CD4-positive, alpha-beta T cell treated with Interleukin-6 at 100 ng/mL for 8 hours (primary cell): ENCODE data around the gene SLC6A11.

Experiments
- DNase-seq: peaks from one replicate; pipeline ENCODE4 v3.0.0-alpha.2; 2020; ENCODE audit warnings: mixed read lengths, low spot score

Gene SLC6A11

GRCh38 chr3:10930666-10931040 lies 114.6 kb downstream of the SLC6A11 start:
- no peak for DNase-seq

- no peak for DNase-seq
Observed at GRCh38 chr3:10932596-10932995, 116.6 kb downstream of the SLC6A11 start.

- DNase-seq, result no peak
Observed at GRCh38 chr3:10933021-10933420, 117.0 kb downstream of the SLC6A11 start.

- DNase-seq, result no peak
Observed at GRCh38 chr3:10933470-10933804, 117.4 kb downstream of the SLC6A11 start.

GRCh38 chr3:10933805-10934481 lies 117.9 kb downstream of the SLC6A11 start:
- no peak for DNase-seq

GRCh38 chr3:10935028-10935427 lies 119.0 kb downstream of the SLC6A11 start:
- no peak for DNase-seq

- no peak for DNase-seq
Observed at GRCh38 chr3:10935846-10936631, 120.0 kb downstream of the SLC6A11 start.

GRCh38 chr3:10936686-10937085 lies 120.7 kb downstream of the SLC6A11 start:
- DNase-seq, result no peak

GRCh38 chr3:10937141-10937825 lies 121.3 kb downstream of the SLC6A11 start:
- no peak for DNase-seq

- no peak for DNase-seq
Observed at GRCh38 chr3:10939556-10939955, 123.5 kb downstream of the SLC6A11 start.

GRCh38 chr3:10940106-10940505 lies 124.1 kb downstream of the SLC6A11 start:
- DNase-seq, result no peak

GRCh38 chr3:10941972-10942371 lies 125.9 kb downstream of the SLC6A11 start:
- no peak for DNase-seq

GRCh38 chr3:10942690-10943205 lies 126.7 kb downstream of the SLC6A11 start:
- no peak for DNase-seq

GRCh38 chr3:10944866-10945265 lies 128.8 kb downstream of the SLC6A11 start:
- DNase-seq, result no peak

- DNase-seq, result no peak
Observed at GRCh38 chr3:10945683-10946287, 129.8 kb downstream of the SLC6A11 start.

- DNase-seq, result no peak
Observed at GRCh38 chr3:10946526-10946925, 130.5 kb downstream of the SLC6A11 start.

GRCh38 chr3:10948326-10948725 lies 132.3 kb downstream of the SLC6A11 start:
- DNase-seq, result no peak

GRCh38 chr3:10949197-10949596 lies 133.2 kb downstream of the SLC6A11 start:
- DNase-seq, result no peak

GRCh38 chr3:10950476-10951294 lies 134.7 kb downstream of the SLC6A11 start:
- no peak for DNase-seq

GRCh38 chr3:10951295-10951926 lies 135.4 kb downstream of the SLC6A11 start:
- DNase-seq, result no peak

- DNase-seq, result no peak
Observed at GRCh38 chr3:10952525-10952924, 136.5 kb downstream of the SLC6A11 start.
